Measurements from ENCODE around the gene GUCA2B.

DNA sequence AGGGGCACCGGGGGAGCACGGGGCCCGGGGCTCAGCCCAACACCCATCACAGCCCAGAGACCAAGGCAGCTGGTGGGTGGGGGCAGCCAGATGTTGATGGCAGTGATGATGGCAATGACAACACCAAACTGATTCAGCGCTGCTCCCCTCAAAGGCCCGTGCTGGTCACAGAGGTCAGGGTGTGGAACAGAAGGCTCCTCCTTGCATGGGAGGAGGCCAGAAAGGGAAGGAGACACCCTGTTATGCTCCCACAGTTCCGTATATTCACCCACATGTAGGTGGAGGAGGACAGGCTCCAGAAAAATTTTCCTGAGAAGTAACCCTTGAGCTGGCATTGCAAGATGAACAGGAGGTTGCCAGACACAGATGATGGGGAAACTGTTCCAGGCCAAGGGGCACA, 414 bp downstream of the GUCA2B start:
- TF ChIP-seq, protein P1, sequence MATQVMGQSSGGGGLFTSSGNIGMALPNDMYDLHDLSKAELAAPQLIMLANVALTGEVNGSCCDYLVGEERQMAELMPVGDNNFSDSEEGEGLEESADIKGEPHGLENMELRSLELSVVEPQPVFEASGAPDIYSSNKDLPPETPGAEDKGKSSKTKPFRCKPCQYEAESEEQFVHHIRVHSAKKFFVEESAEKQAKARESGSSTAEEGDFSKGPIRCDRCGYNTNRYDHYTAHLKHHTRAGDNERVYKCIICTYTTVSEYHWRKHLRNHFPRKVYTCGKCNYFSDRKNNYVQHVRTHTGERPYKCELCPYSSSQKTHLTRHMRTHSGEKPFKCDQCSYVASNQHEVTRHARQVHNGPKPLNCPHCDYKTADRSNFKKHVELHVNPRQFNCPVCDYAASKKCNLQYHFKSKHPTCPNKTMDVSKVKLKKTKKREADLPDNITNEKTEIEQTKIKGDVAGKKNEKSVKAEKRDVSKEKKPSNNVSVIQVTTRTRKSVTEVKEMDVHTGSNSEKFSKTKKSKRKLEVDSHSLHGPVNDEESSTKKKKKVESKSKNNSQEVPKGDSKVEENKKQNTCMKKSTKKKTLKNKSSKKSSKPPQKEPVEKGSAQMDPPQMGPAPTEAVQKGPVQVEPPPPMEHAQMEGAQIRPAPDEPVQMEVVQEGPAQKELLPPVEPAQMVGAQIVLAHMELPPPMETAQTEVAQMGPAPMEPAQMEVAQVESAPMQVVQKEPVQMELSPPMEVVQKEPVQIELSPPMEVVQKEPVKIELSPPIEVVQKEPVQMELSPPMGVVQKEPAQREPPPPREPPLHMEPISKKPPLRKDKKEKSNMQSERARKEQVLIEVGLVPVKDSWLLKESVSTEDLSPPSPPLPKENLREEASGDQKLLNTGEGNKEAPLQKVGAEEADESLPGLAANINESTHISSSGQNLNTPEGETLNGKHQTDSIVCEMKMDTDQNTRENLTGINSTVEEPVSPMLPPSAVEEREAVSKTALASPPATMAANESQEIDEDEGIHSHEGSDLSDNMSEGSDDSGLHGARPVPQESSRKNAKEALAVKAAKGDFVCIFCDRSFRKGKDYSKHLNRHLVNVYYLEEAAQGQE (IDR thresholded peaks at IDR 0.05; ENCODE audit: insufficient read depth in 1 of 2, low read depth in 2 of 2, low read length in 1 of 2) = no peak
- TF ChIP-seq, protein P2, sequence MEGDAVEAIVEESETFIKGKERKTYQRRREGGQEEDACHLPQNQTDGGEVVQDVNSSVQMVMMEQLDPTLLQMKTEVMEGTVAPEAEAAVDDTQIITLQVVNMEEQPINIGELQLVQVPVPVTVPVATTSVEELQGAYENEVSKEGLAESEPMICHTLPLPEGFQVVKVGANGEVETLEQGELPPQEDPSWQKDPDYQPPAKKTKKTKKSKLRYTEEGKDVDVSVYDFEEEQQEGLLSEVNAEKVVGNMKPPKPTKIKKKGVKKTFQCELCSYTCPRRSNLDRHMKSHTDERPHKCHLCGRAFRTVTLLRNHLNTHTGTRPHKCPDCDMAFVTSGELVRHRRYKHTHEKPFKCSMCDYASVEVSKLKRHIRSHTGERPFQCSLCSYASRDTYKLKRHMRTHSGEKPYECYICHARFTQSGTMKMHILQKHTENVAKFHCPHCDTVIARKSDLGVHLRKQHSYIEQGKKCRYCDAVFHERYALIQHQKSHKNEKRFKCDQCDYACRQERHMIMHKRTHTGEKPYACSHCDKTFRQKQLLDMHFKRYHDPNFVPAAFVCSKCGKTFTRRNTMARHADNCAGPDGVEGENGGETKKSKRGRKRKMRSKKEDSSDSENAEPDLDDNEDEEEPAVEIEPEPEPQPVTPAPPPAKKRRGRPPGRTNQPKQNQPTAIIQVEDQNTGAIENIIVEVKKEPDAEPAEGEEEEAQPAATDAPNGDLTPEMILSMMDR (IDR thresholded peaks at IDR 0.05) = no peak
